GM11168 (cell line): ENCODE results near the gene DNAJA2.

Experiments
- in situ Hi-C: fragments of 300-500 bp; cut with MboI; formaldehyde crosslinking; loops from one replicate; pipeline ENCODE4 v1.12.0; 2022; ENCODE audit warnings: low sequenced_read_pairs; ENCODE audit not compliant: unreplicated experiment

DNAJA2 gene

DNA sequence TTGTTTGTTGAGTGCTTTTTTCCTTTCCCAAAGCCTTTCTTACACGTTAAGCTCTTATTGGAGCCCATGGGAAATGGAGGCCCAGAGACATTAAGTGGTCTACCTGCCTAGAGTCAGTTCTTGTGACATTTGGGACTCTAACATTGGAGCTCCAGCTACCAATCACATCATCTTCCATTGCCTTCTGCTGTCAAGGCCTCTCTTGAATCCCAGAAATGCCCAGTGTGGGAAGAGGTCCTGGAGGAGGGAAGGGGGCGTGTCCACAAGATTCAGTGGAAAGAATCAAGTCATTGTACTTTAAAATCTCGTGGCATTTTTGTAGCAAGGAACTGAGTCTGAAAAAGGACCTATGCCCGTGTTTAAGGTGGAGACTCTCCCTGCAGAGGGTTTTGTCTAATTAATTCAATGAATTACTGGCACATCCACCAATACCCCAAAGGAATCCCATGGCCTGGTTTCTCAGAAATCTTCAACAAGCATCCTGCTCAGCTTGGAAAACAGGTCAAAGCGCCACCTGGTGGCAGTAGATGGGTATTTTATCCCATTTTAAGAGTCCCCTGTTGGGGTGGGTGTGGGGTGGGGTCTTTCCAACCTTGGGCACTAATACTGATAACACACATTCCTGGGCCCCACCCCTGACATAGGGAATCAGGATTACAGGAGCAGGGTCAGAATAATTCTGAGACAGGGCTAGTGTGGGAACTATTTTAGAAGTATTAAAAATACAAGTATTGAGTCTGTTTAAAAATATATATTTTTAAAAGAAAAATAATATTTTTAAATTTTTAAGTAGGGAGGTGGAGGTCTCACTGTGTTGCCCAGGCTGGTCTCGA is 64.7 kb downstream of the DNAJA2 start:
- in situ Hi-C loops = no loop called here

GRCh38 chr16:46907061-46907774 is 66.3 kb downstream of the DNAJA2 start:
- in situ Hi-C loops = no loop called here

- in situ Hi-C loops = no loop called here
Measured at GRCh38 chr16:46906360-46907060, 67.0 kb downstream of the DNAJA2 start.
